ENCODE measurements around the gene PCDHGA1.

Gene PCDHGA1

GRCh38 chr5:141490771-141491170, 160.5 kb downstream of the PCDHGA1 start:
- DNase-seq (ENCODE audit: low read depth in 2 of 2) = no peak

GRCh38 chr5:141491323-141492167, 161.2 kb downstream of the PCDHGA1 start:
- DNase-seq (ENCODE audit: low read depth in 2 of 2) = no peak

GRCh38 chr5:141492168-141492885, 162.0 kb downstream of the PCDHGA1 start:
- DNase-seq (ENCODE audit: low read depth in 2 of 2) = no peak

GRCh38 chr5:141493500-141494422, 163.4 kb downstream of the PCDHGA1 start:
- DNase-seq (ENCODE audit: low read depth in 2 of 2) = no peak

- DNase-seq (ENCODE audit: low read depth in 2 of 2) = no peak
These were observed 164.6 kb downstream of the PCDHGA1 start for GRCh38 chr5:141494761-141495452.

- no peak for DNase-seq (ENCODE audit: low read depth in 2 of 2)
These were observed 165.1 kb downstream of the PCDHGA1 start for GRCh38 chr5:141495453-141495811.

- DNase-seq (ENCODE audit: low read depth in 2 of 2) = no peak
These were observed 165.7 kb downstream of the PCDHGA1 start for GRCh38 chr5:141496038-141496437.

- DNase-seq (ENCODE audit: low read depth in 2 of 2) = no peak
These were observed 171.4 kb downstream of the PCDHGA1 start for GRCh38 chr5:141501761-141502160.

- no peak for DNase-seq (ENCODE audit: low read depth in 2 of 2)
These were observed 173.4 kb downstream of the PCDHGA1 start for GRCh38 chr5:141503681-141504080.

GRCh38 chr5:141504216-141504615, 173.9 kb downstream of the PCDHGA1 start:
- DNase-seq (ENCODE audit: low read depth in 2 of 2) = no peak

- DNase-seq (ENCODE audit: low read depth in 2 of 2) = no peak
These were observed 176.3 kb downstream of the PCDHGA1 start for GRCh38 chr5:141506381-141507155.

GRCh38 chr5:141507387-141508091, 177.2 kb downstream of the PCDHGA1 start:
- no peak for DNase-seq (ENCODE audit: low read depth in 2 of 2)

GRCh38 chr5:141508440-141508797, 178.1 kb downstream of the PCDHGA1 start:
- no peak for DNase-seq (ENCODE audit: low read depth in 2 of 2)

GRCh38 chr5:141508798-141509611, 178.7 kb downstream of the PCDHGA1 start:
- no peak for DNase-seq (ENCODE audit: low read depth in 2 of 2)

- no peak for DNase-seq (ENCODE audit: low read depth in 2 of 2)
These were observed 179.8 kb downstream of the PCDHGA1 start for GRCh38 chr5:141510160-141510559.

- no peak for DNase-seq (ENCODE audit: low read depth in 2 of 2)
These were observed 180.7 kb downstream of the PCDHGA1 start for GRCh38 chr5:141510850-141511601.

GRCh38 chr5:141511771-141512325, 181.5 kb downstream of the PCDHGA1 start:
- no peak for DNase-seq (ENCODE audit: low read depth in 2 of 2)

- DNase-seq (ENCODE audit: low read depth in 2 of 2) = peak; percentile 56 to 88
These were observed 182.1 kb downstream of the PCDHGA1 start for GRCh38 chr5:141512390-141512910.

Measured in stimulated activated CD4-positive, alpha-beta T cell treated with anti-CD3 and anti-CD28 coated beads, Interleukin-12 subunit alpha, Interleukin-12 subunit beta, amount 100 ng/mL, for 24 hours (primary cell).